SK-N-SH (cell line): ENCODE results near the gene EPB41L4A. TPM values are rescaled to one million over a fixed set of nuclear protein-coding genes. Genes with fewer than 3 reads are reported as not detected.
"Not testable (repeated sequence)": the region's sequence is repeated elsewhere in the genome, so short reads cannot be mapped to it uniquely, and the experiment has no call there.

Experiments
- CTCF ChIA-PET: fragments of 300-600, 350-600 bp; formaldehyde crosslinking; extraction: SDS; loops from one replicate; lab custom pipeline; 2021; lab: Yijun Ruan, JAX
- POLR2A ChIA-PET: fragments of 350-600 bp; sonication (Branson Sonifier 250); formaldehyde crosslinking; extraction: SDS; loops from one replicate; lab custom pipeline; 2020; ENCODE audit warnings: antibody characterized with exemption, inconsistent platforms; lab: Yijun Ruan, JAX
- DNase-seq: peaks from one replicate; pipeline ENCODE4 v3.0.0; 2012
- H2AFZ ChIP-seq: fragments of 200-600 bp; sonication (generic); 2 replicates; pipeline ENCODE4 v1.8.1; 2016; ENCODE audit warnings: antibody characterized with exemption, mild to moderate bottlenecking, low read depth
- H3F3A ChIP-seq: fragments of 200-600 bp; sonication (generic); replicated peaks from 2 replicates; pipeline ENCODE3; 2016; ENCODE audit warnings: antibody characterized with exemption, mild to moderate bottlenecking; ENCODE audit not compliant: insufficient read depth
- H3K27ac ChIP-seq, 2 experiments: fragments of 200-500 bp in 1 of 2; fragments of 200-600 bp in 1 of 2; sonication (Bioruptor generic) in 1 of 2; sonication (generic), shearing (Covaris generic) in 1 of 2; 2 replicates each; pipeline versions ENCODE4 v1.5.1 to v1.6.1; 2014 to 2016; ENCODE audit warnings: low read depth in 2 of 2, inconsistent platforms in 1 of 2, low read length in 1 of 2, mild to moderate bottlenecking in 1 of 2, mixed read lengths in 1 of 2
- H3K27me3 ChIP-seq: fragments of 200-600 bp; sonication (generic), shearing (Covaris generic); 2 replicates; pipeline ENCODE4 v1.6.1; 2016; ENCODE audit warnings: mixed run types; ENCODE audit not compliant: insufficient read depth
- H3K36me3 ChIP-seq, 2 experiments: fragments of 200-500 bp in 1 of 2; fragments of 200-600 bp in 1 of 2; sonication (Bioruptor generic) in 1 of 2; sonication (generic) in 1 of 2; replicated peaks in 1 of 2; 2 replicates each; pipeline versions ENCODE3 to v1.5.1; 2014 to 2016; ENCODE audit warnings: low read length in 1 of 2, mild to moderate bottlenecking in 1 of 2; ENCODE audit not compliant: insufficient read depth in 2 of 2, control insufficient read depth in 1 of 2
- H3K4me1 ChIP-seq, 2 experiments: fragments of 200-500 bp in 1 of 2; fragments of 200-600 bp in 1 of 2; sonication (Bioruptor generic) in 1 of 2; sonication (generic), shearing (Covaris generic) in 1 of 2; 2 replicates each; pipeline versions ENCODE4 v1.5.1 to v1.6.1; 2014 to 2016; ENCODE audit warnings: low read depth in 1 of 2, low read length in 1 of 2, mixed run types in 1 of 2; ENCODE audit not compliant: insufficient read depth in 2 of 2, control insufficient read depth in 1 of 2
- H3K4me2 ChIP-seq: fragments of 200-600 bp; sonication (generic), shearing (Covaris generic); 2 replicates; pipeline ENCODE4 v1.6.1; 2017; ENCODE audit warnings: mixed run types
- H3K4me3 ChIP-seq, 2 experiments: fragments of 200-500 bp in 1 of 2; fragments of 200-600 bp in 1 of 2; sonication (Bioruptor generic) in 1 of 2; sonication (generic), shearing (Covaris generic) in 1 of 2; 2 replicates each; pipeline versions ENCODE4 v1.5.1 to v1.8.1; 2014 to 2016; ENCODE audit warnings: low read depth in 2 of 2, inconsistent platforms in 1 of 2, low read length in 1 of 2, mild to moderate bottlenecking in 1 of 2, mixed read lengths in 1 of 2, moderate library complexity in 1 of 2
- H3K79me2 ChIP-seq: fragments of 200-600 bp; sonication (generic); 2 replicates; pipeline ENCODE4 v1.8.1; 2017; ENCODE audit warnings: mild to moderate bottlenecking; ENCODE audit not compliant: insufficient read depth
- H3K9ac ChIP-seq: fragments of 200-600 bp; sonication (generic); 2 replicates; pipeline ENCODE4 v1.6.1; 2017; ENCODE audit warnings: mixed run types
- H3K9me2 ChIP-seq: fragments of 200-600 bp; sonication (generic); 2 replicates; pipeline ENCODE4 v1.6.1; 2017; ENCODE audit warnings: mixed run types
- H3K9me3 ChIP-seq: fragments of 200-600 bp; sonication (generic); 2 replicates; pipeline ENCODE4 v1.6.1; 2017; ENCODE audit warnings: mixed run types, mild to moderate bottlenecking, moderate library complexity
- H4K20me1 ChIP-seq: fragments of 200-600 bp; sonication (generic); 2 replicates; pipeline ENCODE4 v1.6.1; 2017; ENCODE audit warnings: mild to moderate bottlenecking, mixed run types; ENCODE audit not compliant: insufficient read depth
- CHD2 ChIP-seq: fragments of 150-350 bp; IDR thresholded peaks from 2 replicates; pipeline ENCODE4 v1.6.1; 2018; ENCODE audit warnings: low read length; ENCODE audit not compliant: partially characterized antibody
- ELF1 ChIP-seq: IDR thresholded peaks from 2 replicates; pipeline ENCODE4 v1.4.0; 2012
- EP300 ChIP-seq, 2 experiments: IDR thresholded peaks; 2 replicates each; pipeline versions ENCODE4 v1.4.0 to v1.6.1; 2012; ENCODE audit warnings: borderline replicate concordance in 1 of 2, low read depth in 1 of 2, low read length in 1 of 2
- FOSL2 ChIP-seq: IDR thresholded peaks from 2 replicates; pipeline ENCODE4 v1.4.0; 2012; ENCODE audit warnings: low read depth, mild to moderate bottlenecking, moderate library complexity, borderline replicate concordance
- FOXJ3 ChIP-seq: sonication (generic); formaldehyde crosslinking; IDR thresholded peaks from 2 replicates; pipeline ENCODE4 v1.5.1; 2020; ENCODE audit warnings: mild to moderate bottlenecking, missing genetic modification reagents
- FOXM1 ChIP-seq: IDR thresholded peaks from 2 replicates; pipeline ENCODE4 v1.4.0; 2012; ENCODE audit warnings: low read depth, mild to moderate bottlenecking
- IRF3 ChIP-seq: fragments of 150-350 bp; IDR thresholded peaks from 2 replicates; pipeline ENCODE4 v1.6.1; 2016; ENCODE audit warnings: mild to moderate bottlenecking, low read depth, low read length
- MAX ChIP-seq: IDR thresholded peaks from 2 replicates; pipeline ENCODE4 v1.4.0; 2012; ENCODE audit warnings: low read depth
- MXI1 ChIP-seq: IDR thresholded peaks from 2 replicates; pipeline ENCODE4 v1.6.1; 2012; ENCODE audit warnings: mild to moderate bottlenecking, low read depth, low read length, improper control_type of control experiment
- RFX5 ChIP-seq: IDR thresholded peaks from 2 replicates; pipeline ENCODE4 v1.6.1; 2012; ENCODE audit warnings: mild to moderate bottlenecking, improper control_type of control experiment, low read length
- RXRA ChIP-seq: IDR thresholded peaks from 2 replicates; pipeline ENCODE4 v1.4.0; 2012; ENCODE audit warnings: low read depth, mild to moderate bottlenecking, borderline replicate concordance
- SIN3A ChIP-seq: IDR thresholded peaks from 2 replicates; pipeline ENCODE4 v1.6.1; 2012; ENCODE audit warnings: low read depth, mild to moderate bottlenecking, low read length, moderate library complexity, borderline replicate concordance
- SMC3 ChIP-seq: IDR thresholded peaks from 2 replicates; pipeline ENCODE4 v1.6.1; 2012; ENCODE audit warnings: low read depth, low read length, improper control_type of control experiment
- TAF1 ChIP-seq: IDR thresholded peaks from 2 replicates; pipeline ENCODE4 v1.6.1; 2012; ENCODE audit warnings: low read depth, mild to moderate bottlenecking, low read length, moderate library complexity, borderline replicate concordance
- TCF12 ChIP-seq: IDR thresholded peaks from 2 replicates; pipeline ENCODE4 v1.4.0; 2012
- USF1 ChIP-seq: IDR thresholded peaks from 2 replicates; pipeline ENCODE4 v1.4.0; 2012; ENCODE audit warnings: low read depth, borderline replicate concordance
- ZBTB33 ChIP-seq: IDR thresholded peaks from 2 replicates; pipeline ENCODE4 v1.4.0; 2012; ENCODE audit warnings: low read depth, borderline replicate concordance
- WGBS: methylation state at CpG from one replicate; pipeline ENCODE4 v1.1.6; 2017; ENCODE audit warnings: low lambda C conversion rate; 5-methylcytosine and 5-hydroxymethylcytosine counted together
- polyA plus RNA-seq, 3 experiments: library from polyadenylated mRNA; depleted of rRNA; stranded (reverse); fragments of >200 nt; gene quantifications; 2 replicates each; pipeline ENCODE4 v1.2.3, GENCODE V29; 2012

The EPB41L4A gene
- polyA plus RNA-seq, 1 of the 3 experiments (the other 2 are of a cell fraction), result 0.07 TPM

GRCh38 chr5:112434641-112435040, 15.6 kb upstream of the EPB41L4A start:
- Histone ChIP-seq H3K27me3 (no peaks in the 10 kb centered on the region), H3K79me2 (no peaks in the 10 kb centered on the region), H3K9me3 (no peaks in the 10 kb centered on the region), H3K4me1 (peaks cover 0 to 3% of the 10 kb centered on the region in 2 experiments; a peak in 1 of 4 replicates), H3K4me2 (no peak overlapping the region), H3K9me2 (no peaks in the 10 kb centered on the region), H3K9ac (no peak overlapping the region), H2AFZ (no peak overlapping the region), H3K36me3 (no peaks in the 10 kb centered on the region), H3K27ac (no peak overlapping the region), H3F3A (no peaks in the 10 kb centered on the region), H4K20me1 (no peaks in the 10 kb centered on the region), H3K4me3 (no peak overlapping the region)
- POLR2A ChIA-PET, result no interaction called here
- CTCF ChIA-PET, result interaction anchor here (1.4 kb wide), 1 partner anchor 14 kb away, joined by 5 read pairs; no protein-coding TSS in a partner anchor
- 0% methylated on average over 1 of the region's 1 CpG for WGBS
- TF ChIP-seq TAF1, result no peak
- TF ChIP-seq EP300 (IDR thresholded peaks at IDR 0.05; ENCODE audit: borderline replicate concordance in 1 of 2, low read depth in 1 of 2, low read length in 1 of 2), result no peak
- TF ChIP-seq USF1, result no peak
- no peak for TF ChIP-seq TCF12
- TF ChIP-seq FOXJ3, result no peak
- TF ChIP-seq SMC3, result no peak
- TF ChIP-seq FOXM1, result no peak
- TF ChIP-seq FOSL2, result no peak
- no peak for TF ChIP-seq IRF3
- TF ChIP-seq ZBTB33, result no peak
- TF ChIP-seq RFX5, result no peak
- TF ChIP-seq CHD2, result no peak
- no peak for TF ChIP-seq ELF1
- no peak for TF ChIP-seq MAX
- TF ChIP-seq SIN3A, result no peak
- TF ChIP-seq MXI1, result no peak
- no peak for TF ChIP-seq RXRA
- DNase-seq, result peak; percentile 5

- H4K20me1 ChIP-seq, H3K9me2 ChIP-seq: not testable (repeated sequence)
Measured at GRCh38 chr5:112426202-112426601, 7.1 kb upstream of the EPB41L4A start.

More at GRCh38 chr5:112426202-112426601, 7.1 kb upstream of the EPB41L4A start:
- CTCF ChIA-PET, H3K9me3 ChIP-seq, H2AFZ ChIP-seq, H3K27me3 ChIP-seq, H3K27ac ChIP-seq, H3K4me3 ChIP-seq, POLR2A ChIA-PET, H3K4me1 ChIP-seq, H3K36me3 ChIP-seq, H3K4me2 ChIP-seq, H3F3A ChIP-seq, H3K79me2 ChIP-seq, DNase-seq, H3K9ac ChIP-seq: not testable (repeated sequence)
- 27% methylated on average over 3 of the region's 3 CpGs for WGBS
